Stomach (tissue), 19 donors: ENCODE measurements around the gene SYNE2. TPM values are rescaled to one million over a fixed set of nuclear protein-coding genes. Genes with fewer than 3 reads are reported as not detected.
"Not testable (repeated sequence)": the region's sequence is repeated elsewhere in the genome, so short reads cannot be mapped to it uniquely, and the experiment has no call there.

Experiments used
- DNase-seq, 2 donors: peaks; one replicate each; pipeline versions ENCODE4 v3.0.0 to v3.0.0-alpha.2; 2013 to 2019
- H3K27ac ChIP-seq, 5 donors: fragments of 200-600 bp in 4 of 5; sonication (generic) in 4 of 5; one replicate each; pipeline ENCODE4 v1.5.1; 2013 to 2019; ENCODE audit warnings: mild to moderate bottlenecking in 1 of 5, moderate library complexity in 1 of 5
- H3K27me3 ChIP-seq, 3 donors: fragments of 200-600 bp; sonication (generic); one replicate each; pipeline ENCODE4 v1.5.1; 2017 to 2019; ENCODE audit warnings: mixed run types in 1 of 3
- H3K36me3 ChIP-seq, 4 donors: fragments of 200-600 bp; sonication (generic); 1 replicate in 3 of 4; 2 replicates in 1 of 4; pipeline ENCODE4 v1.5.1; 2016 to 2019
- H3K4me1 ChIP-seq, 4 donors: fragments of 200-600 bp; sonication (generic); one replicate each; pipeline ENCODE4 v1.5.1; 2016 to 2019
- H3K4me3 ChIP-seq, 4 donors: fragments of 200-600 bp; sonication (generic) in 3 of 4; one replicate each; pipeline ENCODE4 v1.5.1; 2016 to 2019; ENCODE audit warnings: mild to moderate bottlenecking in 1 of 4
- H3K9me3 ChIP-seq, 4 donors: fragments of 200-600 bp; sonication (generic); one replicate each; pipeline ENCODE4 v1.5.1; 2016 to 2019
- EP300 ChIP-seq: sonication (generic); formaldehyde crosslinking; IDR thresholded peaks from one replicate; pipeline ENCODE4 v1.6.1; 2017; ENCODE audit warnings: antibody characterized with exemption
- POLR2A ChIP-seq, 4 donors: fragments of 450-650 bp; IDR thresholded peaks; one replicate each; pipeline ENCODE4 v1.6.1; 2016; ENCODE audit warnings: antibody characterized with exemption in 4 of 4, control low read depth in 2 of 4, mild to moderate bottlenecking in 1 of 4, moderate library complexity in 1 of 4
- POLR2AphosphoS5 ChIP-seq, 3 donors: sonication (generic); formaldehyde crosslinking; IDR thresholded peaks; one replicate each; pipeline ENCODE4 v1.6.1; 2016; ENCODE audit warnings: antibody characterized with exemption in 3 of 3
- WGBS, 5 donors: extraction: QIAGEN DNeasy Blood & Tissue Kit in 3 of 5; methylation state at CpG; one replicate each; pipeline versions ENCODE4 v1.1.5 to v1.1.7; 2013 to 2018; 5-methylcytosine and 5-hydroxymethylcytosine counted together
- intact Hi-C: fragments of 100-400 bp; cut with DNase I; formaldehyde crosslinking; loops from one replicate; pipeline ENCODE4 v1.15.1; 2023; ENCODE audit warnings: low total_unique reads
- long read RNA-seq, 10 donors: transcript quantifications; one replicate each; lab custom pipeline, GENCODE V29; 2026
- polyA plus RNA-seq, 3 donors: library from polyadenylated mRNA; stranded (reverse); fragments of 200-250 nt; gene quantifications; one replicate each; pipeline ENCODE4 v1.2.3, GENCODE V29; 2013
- total RNA-seq, 5 donors: library from RNA; depleted of rRNA; stranded (reverse); fragments of >200 nt; gene quantifications; one replicate each; pipeline versions ENCODE4 v1.1.0 to v1.2.3, GENCODE V29; 2014 to 2016
- TF ChIP-seq, protein P1 (sequence below), 7 experiments: fragments of 450-650 bp in 4 of 7; fragments of 200-600 bp in 3 of 7; sonication (generic) in 3 of 7; IDR thresholded peaks; one replicate each; pipeline ENCODE4 v1.5.1; 2016 to 2019; ENCODE audit warnings: antibody characterized with exemption in 7 of 7, control low read depth in 2 of 7, mild to moderate bottlenecking in 1 of 7
- donor health status: healthy with polysubstance abuse.
- donor health status: Bipolar disorder and iron deficiency.
- donor health status: healthy.

Gene SYNE2, protein sequence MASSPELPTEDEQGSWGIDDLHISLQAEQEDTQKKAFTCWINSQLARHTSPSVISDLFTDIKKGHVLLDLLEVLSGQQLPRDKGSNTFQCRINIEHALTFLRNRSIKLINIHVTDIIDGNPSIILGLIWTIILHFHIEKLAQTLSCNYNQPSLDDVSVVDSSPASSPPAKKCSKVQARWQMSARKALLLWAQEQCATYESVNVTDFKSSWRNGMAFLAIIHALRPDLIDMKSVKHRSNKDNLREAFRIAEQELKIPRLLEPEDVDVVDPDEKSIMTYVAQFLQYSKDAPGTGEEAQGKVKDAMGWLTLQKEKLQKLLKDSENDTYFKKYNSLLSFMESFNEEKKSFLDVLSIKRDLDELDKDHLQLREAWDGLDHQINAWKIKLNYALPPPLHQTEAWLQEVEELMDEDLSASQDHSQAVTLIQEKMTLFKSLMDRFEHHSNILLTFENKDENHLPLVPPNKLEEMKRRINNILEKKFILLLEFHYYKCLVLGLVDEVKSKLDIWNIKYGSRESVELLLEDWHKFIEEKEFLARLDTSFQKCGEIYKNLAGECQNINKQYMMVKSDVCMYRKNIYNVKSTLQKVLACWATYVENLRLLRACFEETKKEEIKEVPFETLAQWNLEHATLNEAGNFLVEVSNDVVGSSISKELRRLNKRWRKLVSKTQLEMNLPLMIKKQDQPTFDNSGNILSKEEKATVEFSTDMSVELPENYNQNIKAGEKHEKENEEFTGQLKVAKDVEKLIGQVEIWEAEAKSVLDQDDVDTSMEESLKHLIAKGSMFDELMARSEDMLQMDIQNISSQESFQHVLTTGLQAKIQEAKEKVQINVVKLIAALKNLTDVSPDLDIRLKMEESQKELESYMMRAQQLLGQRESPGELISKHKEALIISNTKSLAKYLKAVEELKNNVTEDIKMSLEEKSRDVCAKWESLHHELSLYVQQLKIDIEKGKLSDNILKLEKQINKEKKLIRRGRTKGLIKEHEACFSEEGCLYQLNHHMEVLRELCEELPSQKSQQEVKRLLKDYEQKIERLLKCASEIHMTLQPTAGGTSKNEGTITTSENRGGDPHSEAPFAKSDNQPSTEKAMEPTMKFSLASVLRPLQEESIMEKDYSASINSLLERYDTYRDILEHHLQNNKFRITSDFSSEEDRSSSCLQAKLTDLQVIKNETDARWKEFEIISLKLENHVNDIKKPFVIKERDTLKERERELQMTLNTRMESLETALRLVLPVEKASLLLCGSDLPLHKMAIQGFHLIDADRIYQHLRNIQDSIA (N-terminal part only)
- total RNA-seq: 100 to 1,000 TPM; 101 to 280 (median 167) TPM
- polyA plus RNA-seq: 10 to 100 TPM; 14.4 to 38.5 (median 16.2) TPM
- long read RNA-seq, donor 1, partial matches to known transcripts: 0 of 1 reads
- long read RNA-seq, donor 1, other reads (novel, unspliced or antisense): 0 of 1 reads
- long read RNA-seq, donor 2: 0 reads
- long read RNA-seq, donor 3, partial matches to known transcripts: 0 of 2 reads
- long read RNA-seq, donor 3, other reads (novel, unspliced or antisense): 0 of 2 reads
- long read RNA-seq, donor 4: 0 reads
- long read RNA-seq, donor 5, partial matches to known transcripts: 11 of 12 reads
- long read RNA-seq, donor 5, other reads (novel, unspliced or antisense): 0 of 12 reads
- long read RNA-seq, donor 6, partial matches to known transcripts: 10 of 13 reads
- long read RNA-seq, donor 6, other reads (novel, unspliced or antisense): 0 of 13 reads
- long read RNA-seq, donor 7: 0 reads
- long read RNA-seq, donor 8: 0 reads
- long read RNA-seq, donor 9, partial matches to known transcripts: 0 of 2 reads
- long read RNA-seq, donor 9, other reads (novel, unspliced or antisense): 0 of 2 reads
- long read RNA-seq, donor 10: 0 reads

GRCh38 chr14:63852817-63853731, at the start of gene SYNE2:
TSS of gene SYNE2 (plus strand) at chr14:63853004. CDS start at chr14:63909149, 56,145 bp downstream.
- Histone ChIP-seq H3K9me3 (no peaks in the 10 kb centered on the region), H3K4me1 (peaks cover 20 to 37% (median 30%) of the 10 kb centered on the region in 4 donors), H3K27ac (peak within 1 kb of the TSS; percentile 89 to 98 (median 94)), H3K36me3 (no peaks in the 10 kb centered on the region), H3K27me3 (peaks cover 0 to 18% (median 0%) of the 10 kb centered on the region in 3 donors), H3K4me3 (peak within 1 kb of the TSS; percentile 76 to 95 (median 90))
- 0 to 1% (median 0%) methylated on average over 96 to 124 of the region's 124 CpGs for WGBS, 5 donors
- intact Hi-C loops: no loop called here
- TF ChIP-seq POLR2AphosphoS5 (IDR thresholded peaks at IDR 0.05): peak in 2 of 3 donors; percentile 51 to 65
- TF ChIP-seq, protein P1, sequence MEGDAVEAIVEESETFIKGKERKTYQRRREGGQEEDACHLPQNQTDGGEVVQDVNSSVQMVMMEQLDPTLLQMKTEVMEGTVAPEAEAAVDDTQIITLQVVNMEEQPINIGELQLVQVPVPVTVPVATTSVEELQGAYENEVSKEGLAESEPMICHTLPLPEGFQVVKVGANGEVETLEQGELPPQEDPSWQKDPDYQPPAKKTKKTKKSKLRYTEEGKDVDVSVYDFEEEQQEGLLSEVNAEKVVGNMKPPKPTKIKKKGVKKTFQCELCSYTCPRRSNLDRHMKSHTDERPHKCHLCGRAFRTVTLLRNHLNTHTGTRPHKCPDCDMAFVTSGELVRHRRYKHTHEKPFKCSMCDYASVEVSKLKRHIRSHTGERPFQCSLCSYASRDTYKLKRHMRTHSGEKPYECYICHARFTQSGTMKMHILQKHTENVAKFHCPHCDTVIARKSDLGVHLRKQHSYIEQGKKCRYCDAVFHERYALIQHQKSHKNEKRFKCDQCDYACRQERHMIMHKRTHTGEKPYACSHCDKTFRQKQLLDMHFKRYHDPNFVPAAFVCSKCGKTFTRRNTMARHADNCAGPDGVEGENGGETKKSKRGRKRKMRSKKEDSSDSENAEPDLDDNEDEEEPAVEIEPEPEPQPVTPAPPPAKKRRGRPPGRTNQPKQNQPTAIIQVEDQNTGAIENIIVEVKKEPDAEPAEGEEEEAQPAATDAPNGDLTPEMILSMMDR (IDR thresholded peaks at IDR 0.05): peak in 3 of 7 experiments; percentile 7 to 53 (median 40)
- no peak for TF ChIP-seq EP300
- TF ChIP-seq POLR2A (IDR thresholded peaks at IDR 0.05): no peak
- peak; percentile 85 to 95 for DNase-seq

DNA sequence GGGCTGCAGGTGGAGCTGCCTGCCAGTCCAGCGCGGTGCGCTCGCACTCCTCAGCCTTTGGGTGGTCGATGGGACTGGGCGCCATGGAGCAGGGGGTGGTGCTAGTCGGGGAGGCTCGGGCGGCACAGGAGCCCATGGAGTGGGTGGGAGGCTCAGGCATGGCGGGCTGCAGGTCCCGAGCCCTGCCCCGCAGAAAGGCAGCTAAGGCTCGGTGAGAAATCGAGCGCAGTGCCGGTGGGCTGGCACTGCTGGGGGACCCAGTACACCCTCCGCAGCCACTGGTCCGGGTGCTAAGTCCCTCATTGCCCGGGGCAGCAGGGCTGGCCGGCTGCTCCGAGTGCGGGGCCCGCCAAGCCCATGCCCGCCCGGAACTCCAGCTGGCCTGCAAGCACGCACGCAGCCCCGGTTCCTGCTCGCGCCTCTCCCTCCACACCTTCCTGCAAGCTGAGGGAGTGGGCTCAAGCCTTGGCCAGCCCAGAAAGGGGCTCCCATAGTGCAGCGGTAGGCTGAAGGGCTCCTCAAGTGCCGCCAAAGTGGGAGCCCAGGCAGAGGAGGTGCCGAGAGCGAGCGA, 49.5 kb upstream of the SYNE2 start:
- intact Hi-C loops, H3K4me3 ChIP-seq, H3K27me3 ChIP-seq, H3K27ac ChIP-seq, H3K9me3 ChIP-seq, H3K36me3 ChIP-seq, DNase-seq: not testable (repeated sequence)
- H3K4me1 ChIP-seq: peaks cover 0 to 11% (median 2%) of the 10 kb centered on the region in 4 donors
- WGBS, 5 donors: 94 to 98% (median 96%) methylated on average over 25 to 35 of the region's 35 CpGs

DNA sequence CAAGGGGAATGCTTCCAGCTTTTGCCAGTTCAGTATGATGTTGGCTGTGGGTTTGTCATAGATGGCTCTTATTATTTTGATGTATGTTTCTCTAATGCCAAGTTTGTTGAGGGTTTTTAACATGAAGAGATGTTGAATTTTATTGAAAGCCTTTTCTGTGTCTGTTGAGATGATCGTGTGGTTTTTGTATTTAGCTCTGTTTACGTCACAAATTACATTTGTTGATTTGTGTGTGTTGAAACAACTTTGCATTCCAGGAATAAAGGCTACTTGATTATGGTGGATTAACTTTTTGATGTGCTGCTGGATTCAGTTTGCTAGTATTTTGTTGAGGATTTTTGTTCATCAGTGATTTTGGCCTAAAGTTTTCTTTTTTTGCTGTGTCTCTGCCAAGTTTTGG, 46.7 kb upstream of the SYNE2 start:
- H3K36me3 ChIP-seq, intact Hi-C loops, H3K4me3 ChIP-seq, H3K27me3 ChIP-seq, DNase-seq, H3K4me1 ChIP-seq, H3K9me3 ChIP-seq, H3K27ac ChIP-seq: not testable (repeated sequence)
- 64 to 85% (median 80%) methylated on average over 2 of the region's 2 CpGs for WGBS, 5 donors

- H3K27ac ChIP-seq, H3K4me3 ChIP-seq, intact Hi-C loops, H3K27me3 ChIP-seq, H3K4me1 ChIP-seq, DNase-seq, H3K36me3 ChIP-seq: not testable (repeated sequence)
- peaks cover 0 to 19% (median 12%) of the 10 kb centered on the region in 4 donors for H3K9me3 ChIP-seq
- WGBS, 5 donors: 67 to 89% (median 78%) methylated on average over 3 of the region's 3 CpGs
Observed at GRCh38 chr14:63811692-63812091, 41.1 kb upstream of the SYNE2 start.
